WTC11 (cell line): ENCODE measurements around the gene SYNGR1. TPM values are rescaled to one million over a fixed set of nuclear protein-coding genes. Genes with fewer than 3 reads are reported as not detected.

Experiments used
- ATF1 ChIP-seq: sonication (generic); formaldehyde crosslinking; IDR thresholded peaks from 2 replicates; pipeline ENCODE4 v1.8.1; 2023; ENCODE audit warnings: mild to moderate bottlenecking, moderate library complexity, missing genetic modification reagents
- ATF3 ChIP-seq: sonication (generic); formaldehyde crosslinking; conservative IDR thresholded peaks from 2 replicates; pipeline ENCODE4 v1.8.1; 2022; ENCODE audit warnings: mild to moderate bottlenecking, missing genetic modification reagents
- EMX1 ChIP-seq: fragments of 250-450 bp; sonication (Bioruptor Pico); IDR thresholded peaks from 2 replicates; pipeline ENCODE4 v1.8.0; 2021; ENCODE audit warnings: mild to moderate bottlenecking
- ERG ChIP-seq: fragments of 250-450 bp; sonication (Bioruptor Pico); IDR thresholded peaks from 2 replicates; pipeline ENCODE4 v1.8.0; 2021; ENCODE audit warnings: mild to moderate bottlenecking
- ESRRA ChIP-seq: sonication (generic); formaldehyde crosslinking; IDR thresholded peaks from 2 replicates; pipeline ENCODE4 v1.8.1; 2022; ENCODE audit warnings: mild to moderate bottlenecking, missing genetic modification reagents, borderline replicate concordance
- ETV6 ChIP-seq: sonication (generic); formaldehyde crosslinking; IDR thresholded peaks from 2 replicates; pipeline ENCODE4 v1.8.1; 2022; ENCODE audit warnings: mild to moderate bottlenecking, missing genetic modification reagents
- GTF2I ChIP-seq: fragments of 250-450 bp; sonication (Bioruptor Pico); conservative IDR thresholded peaks from 2 replicates; pipeline ENCODE4 v1.4.0; 2021; ENCODE audit warnings: mild to moderate bottlenecking
- IRF1 ChIP-seq: sonication (generic); formaldehyde crosslinking; IDR thresholded peaks from 2 replicates; pipeline ENCODE4 v1.8.0; 2023; ENCODE audit warnings: missing genetic modification reagents
- IRF2 ChIP-seq: sonication (generic); formaldehyde crosslinking; IDR thresholded peaks from 2 replicates; pipeline ENCODE4 v1.8.0; 2022; ENCODE audit warnings: low read depth, missing genetic modification reagents, borderline replicate concordance
- MAX ChIP-seq: sonication (generic); formaldehyde crosslinking; IDR thresholded peaks from 2 replicates; pipeline ENCODE4 v1.8.0; 2022; ENCODE audit warnings: mild to moderate bottlenecking, missing genetic modification reagents
- MLX ChIP-seq: sonication (generic); formaldehyde crosslinking; IDR thresholded peaks from 2 replicates; pipeline ENCODE4 v1.8.1; 2023; ENCODE audit warnings: mild to moderate bottlenecking, missing genetic modification reagents, moderate library complexity
- MYBL2 ChIP-seq: sonication (generic); formaldehyde crosslinking; IDR thresholded peaks from 2 replicates; pipeline ENCODE4 v1.8.1; 2023; ENCODE audit warnings: mild to moderate bottlenecking, moderate library complexity, missing genetic modification reagents
- PREB ChIP-seq: sonication (generic); formaldehyde crosslinking; IDR thresholded peaks from 2 replicates; pipeline ENCODE4 v1.8.1; 2022; ENCODE audit warnings: mild to moderate bottlenecking, missing genetic modification reagents, moderate library complexity, borderline replicate concordance
- TEAD1 ChIP-seq: sonication (generic); formaldehyde crosslinking; IDR thresholded peaks from 2 replicates; pipeline ENCODE4 v1.8.0; 2022; ENCODE audit warnings: mild to moderate bottlenecking, missing genetic modification reagents
- TEAD4 ChIP-seq: sonication (generic); formaldehyde crosslinking; IDR thresholded peaks from 2 replicates; pipeline ENCODE4 v1.8.0; 2022; ENCODE audit warnings: mild to moderate bottlenecking, missing genetic modification reagents
- ZBTB21 ChIP-seq: sonication (generic); formaldehyde crosslinking; IDR thresholded peaks from 2 replicates; pipeline ENCODE4 v1.8.1; 2023; ENCODE audit warnings: mild to moderate bottlenecking, missing genetic modification reagents, borderline replicate concordance
- ZBTB43 ChIP-seq: sonication (generic); formaldehyde crosslinking; IDR thresholded peaks from 2 replicates; pipeline ENCODE4 v1.8.1; 2023; ENCODE audit warnings: mild to moderate bottlenecking, missing genetic modification reagents
- ZMAT4 ChIP-seq: fragments of 250-450 bp; sonication (Bioruptor Pico); IDR thresholded peaks from 2 replicates; pipeline ENCODE4 v1.9.0; 2021; ENCODE audit warnings: mild to moderate bottlenecking
- ZNF671 ChIP-seq: fragments of 250-450 bp; sonication (Bioruptor Pico); IDR thresholded peaks from 2 replicates; pipeline ENCODE4 v1.8.0; 2021; ENCODE audit warnings: mild to moderate bottlenecking
- total RNA-seq: library from RNA; stranded (reverse); gene quantifications from 3 replicates; pipeline ENCODE4 v1.2.3, GENCODE V29; 2021
- TF ChIP-seq, protein P1 (sequence below): fragments of 250-450 bp; sonication (Bioruptor Pico); IDR thresholded peaks from 2 replicates; pipeline ENCODE4 v1.9.0; 2021; ENCODE audit warnings: mild to moderate bottlenecking
- TF ChIP-seq, protein P2 (sequence below): sonication (generic); formaldehyde crosslinking; IDR thresholded peaks from 2 replicates; pipeline ENCODE4 v1.8.1; 2022; ENCODE audit warnings: low read depth, missing genetic modification reagents, borderline replicate concordance
- TF ChIP-seq, protein P3 (sequence below): sonication (generic); formaldehyde crosslinking; IDR thresholded peaks from 2 replicates; pipeline ENCODE4 v1.8.0; 2022; ENCODE audit warnings: mild to moderate bottlenecking, missing genetic modification reagents

Gene SYNGR1
- total RNA-seq, 1 experiment from 2014 or later, result 35.3 TPM

DNA sequence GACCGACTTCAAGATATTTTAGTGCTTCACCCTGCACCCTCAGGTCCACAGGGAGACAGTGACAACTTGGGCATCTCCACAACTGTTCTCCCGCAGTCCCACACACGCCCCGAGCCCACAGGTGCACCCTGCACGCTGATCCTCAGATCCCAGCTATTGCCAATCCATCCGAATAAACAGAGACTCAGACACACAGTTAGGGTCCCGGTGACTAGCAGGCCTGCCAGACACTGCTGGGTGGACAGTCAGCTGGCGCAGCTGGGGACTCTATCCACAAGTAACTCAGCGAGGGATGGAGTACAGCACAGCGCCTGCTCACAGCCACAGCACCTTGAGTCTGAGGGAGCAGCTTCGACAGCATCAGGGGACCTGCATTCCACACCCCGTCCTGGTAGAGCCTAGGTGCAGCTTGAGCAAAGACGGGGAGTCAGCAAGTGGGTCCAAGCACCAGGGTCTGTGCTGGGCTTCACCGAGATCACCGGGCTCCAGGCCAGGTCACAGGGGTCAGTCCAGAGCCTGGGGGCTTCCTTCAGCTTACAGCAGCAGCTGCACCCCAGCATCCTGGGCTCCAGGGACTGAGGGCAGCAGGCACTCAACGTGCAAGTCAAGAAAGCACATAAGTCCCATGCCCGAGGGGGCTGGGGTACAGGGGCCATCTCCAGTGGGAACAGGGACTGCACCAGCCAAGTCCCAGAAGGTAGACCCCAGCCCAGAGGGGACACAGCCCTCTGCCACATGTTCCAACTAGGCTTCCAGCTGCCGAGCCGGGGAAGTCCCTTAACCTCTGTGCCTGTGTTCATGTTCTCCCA is 38.0 kb upstream of the SYNGR1 start (continued):
- TF ChIP-seq, protein P1, sequence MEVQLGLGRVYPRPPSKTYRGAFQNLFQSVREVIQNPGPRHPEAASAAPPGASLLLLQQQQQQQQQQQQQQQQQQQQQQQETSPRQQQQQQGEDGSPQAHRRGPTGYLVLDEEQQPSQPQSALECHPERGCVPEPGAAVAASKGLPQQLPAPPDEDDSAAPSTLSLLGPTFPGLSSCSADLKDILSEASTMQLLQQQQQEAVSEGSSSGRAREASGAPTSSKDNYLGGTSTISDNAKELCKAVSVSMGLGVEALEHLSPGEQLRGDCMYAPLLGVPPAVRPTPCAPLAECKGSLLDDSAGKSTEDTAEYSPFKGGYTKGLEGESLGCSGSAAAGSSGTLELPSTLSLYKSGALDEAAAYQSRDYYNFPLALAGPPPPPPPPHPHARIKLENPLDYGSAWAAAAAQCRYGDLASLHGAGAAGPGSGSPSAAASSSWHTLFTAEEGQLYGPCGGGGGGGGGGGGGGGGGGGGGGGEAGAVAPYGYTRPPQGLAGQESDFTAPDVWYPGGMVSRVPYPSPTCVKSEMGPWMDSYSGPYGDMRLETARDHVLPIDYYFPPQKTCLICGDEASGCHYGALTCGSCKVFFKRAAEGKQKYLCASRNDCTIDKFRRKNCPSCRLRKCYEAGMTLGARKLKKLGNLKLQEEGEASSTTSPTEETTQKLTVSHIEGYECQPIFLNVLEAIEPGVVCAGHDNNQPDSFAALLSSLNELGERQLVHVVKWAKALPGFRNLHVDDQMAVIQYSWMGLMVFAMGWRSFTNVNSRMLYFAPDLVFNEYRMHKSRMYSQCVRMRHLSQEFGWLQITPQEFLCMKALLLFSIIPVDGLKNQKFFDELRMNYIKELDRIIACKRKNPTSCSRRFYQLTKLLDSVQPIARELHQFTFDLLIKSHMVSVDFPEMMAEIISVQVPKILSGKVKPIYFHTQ, result peak; percentile 94
- TF ChIP-seq EMX1 (CRISPR knock-in tag) (peak; percentile 96), ZNF671 (CRISPR knock-in tag) (peak; percentile 96), PREB (CRISPR knock-in tag) (0 out of 2 replicates have a peak, but pooled peaks have one; percentile 1), ESRRA (CRISPR knock-in tag) (0 out of 2 replicates have a peak, but pooled peaks have one; percentile 51), TEAD1 (CRISPR knock-in tag) (no peak), MAX (CRISPR knock-in tag) (no peak), ERG (CRISPR knock-in tag) (peak; percentile 97), MLX (CRISPR knock-in tag) (peak; percentile 25; the same call in 1 of the 2 replicates), ZBTB43 (CRISPR knock-in tag) (no peak), IRF1 (CRISPR knock-in tag) (0 out of 2 replicates have a peak, but pooled peaks have one; percentile 30), ATF3 (CRISPR knock-in tag) (no peak), ZMAT4 (CRISPR knock-in tag) (0 out of 2 replicates have a peak, but pooled peaks have one; percentile 4), IRF2 (CRISPR knock-in tag) (no peak), ETV6 (CRISPR knock-in tag) (peak; percentile 38; the same call in 1 of the 2 replicates), TEAD4 (CRISPR knock-in tag) (no peak), GTF2I (no peak), ATF1 (CRISPR knock-in tag) (no peak), ZBTB21 (CRISPR knock-in tag) (peak; percentile 55; the same call in 1 of the 2 replicates), MYBL2 (no peak)
- TF ChIP-seq, protein P2, sequence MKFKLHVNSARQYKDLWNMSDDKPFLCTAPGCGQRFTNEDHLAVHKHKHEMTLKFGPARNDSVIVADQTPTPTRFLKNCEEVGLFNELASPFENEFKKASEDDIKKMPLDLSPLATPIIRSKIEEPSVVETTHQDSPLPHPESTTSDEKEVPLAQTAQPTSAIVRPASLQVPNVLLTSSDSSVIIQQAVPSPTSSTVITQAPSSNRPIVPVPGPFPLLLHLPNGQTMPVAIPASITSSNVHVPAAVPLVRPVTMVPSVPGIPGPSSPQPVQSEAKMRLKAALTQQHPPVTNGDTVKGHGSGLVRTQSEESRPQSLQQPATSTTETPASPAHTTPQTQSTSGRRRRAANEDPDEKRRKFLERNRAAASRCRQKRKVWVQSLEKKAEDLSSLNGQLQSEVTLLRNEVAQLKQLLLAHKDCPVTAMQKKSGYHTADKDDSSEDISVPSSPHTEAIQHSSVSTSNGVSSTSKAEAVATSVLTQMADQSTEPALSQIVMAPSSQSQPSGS, result no peak
- TF ChIP-seq, protein P3, sequence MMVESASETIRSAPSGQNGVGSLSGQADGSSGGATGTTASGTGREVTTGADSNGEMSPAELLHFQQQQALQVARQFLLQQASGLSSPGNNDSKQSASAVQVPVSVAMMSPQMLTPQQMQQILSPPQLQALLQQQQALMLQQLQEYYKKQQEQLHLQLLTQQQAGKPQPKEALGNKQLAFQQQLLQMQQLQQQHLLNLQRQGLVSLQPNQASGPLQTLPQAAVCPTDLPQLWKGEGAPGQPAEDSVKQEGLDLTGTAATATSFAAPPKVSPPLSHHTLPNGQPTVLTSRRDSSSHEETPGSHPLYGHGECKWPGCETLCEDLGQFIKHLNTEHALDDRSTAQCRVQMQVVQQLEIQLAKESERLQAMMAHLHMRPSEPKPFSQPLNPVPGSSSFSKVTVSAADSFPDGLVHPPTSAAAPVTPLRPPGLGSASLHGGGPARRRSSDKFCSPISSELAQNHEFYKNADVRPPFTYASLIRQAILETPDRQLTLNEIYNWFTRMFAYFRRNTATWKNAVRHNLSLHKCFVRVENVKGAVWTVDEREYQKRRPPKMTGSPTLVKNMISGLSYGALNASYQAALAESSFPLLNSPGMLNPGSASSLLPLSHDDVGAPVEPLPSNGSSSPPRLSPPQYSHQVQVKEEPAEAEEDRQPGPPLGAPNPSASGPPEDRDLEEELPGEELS (CRISPR knock-in tag), result no peak
